Stomach smooth muscle (tissue), 2 donors: ENCODE measurements around the gene HPF1.
"Not testable (repeated sequence)": the region's sequence is repeated elsewhere in the genome, so short reads cannot be mapped to it uniquely, and the experiment has no call there.

Source experiments
- H3K27ac ChIP-seq: one replicate; pipeline ENCODE4 v1.7.0; 2013; ENCODE audit warnings: mild to moderate bottlenecking, low read length, inconsistent platforms
- H3K27me3 ChIP-seq, 2 donors: one replicate each; pipeline ENCODE4 v1.7.0; 2013; ENCODE audit warnings: low read length in 2 of 2; ENCODE audit not compliant: insufficient read depth in 2 of 2, control insufficient read depth in 1 of 2
- H3K36me3 ChIP-seq, 2 donors: one replicate each; pipeline ENCODE4 v1.7.0; 2013; ENCODE audit warnings: low read length in 2 of 2; ENCODE audit not compliant: control insufficient read depth in 2 of 2, insufficient read depth in 2 of 2
- H3K4me1 ChIP-seq: one replicate; pipeline ENCODE4 v1.7.0; 2013; ENCODE audit warnings: low read length; ENCODE audit not compliant: control insufficient read depth, insufficient read depth
- H3K4me3 ChIP-seq, 2 donors: one replicate each; pipeline ENCODE4 v1.7.0; 2013; ENCODE audit warnings: low read length in 2 of 2
- H3K9ac ChIP-seq, 2 donors: one replicate each; pipeline ENCODE4 v1.7.0; 2013; ENCODE audit warnings: low read length in 2 of 2, mild to moderate bottlenecking in 1 of 2
- H3K9me3 ChIP-seq, 2 donors: one replicate each; pipeline ENCODE4 v1.7.0; 2013; ENCODE audit warnings: low read length in 2 of 2; ENCODE audit not compliant: control insufficient read depth in 2 of 2
- donor health status: healthy.
- donor health status: Pancreatic carcinoma.

The HPF1 gene

GRCh38 chr4:169741569-169741968, 16.2 kb downstream of the HPF1 start:
- Histone ChIP-seq H3K27me3 (no peaks in the 10 kb centered on the region), H3K9me3 (no peaks in the 10 kb centered on the region), H3K36me3 (peaks cover 5 to 16% of the 10 kb centered on the region in 2 donors), H3K4me3 (no peak overlapping the region), H3K27ac (no peak overlapping the region), H3K9ac (no peak overlapping the region), H3K4me1 (no peaks in the 10 kb centered on the region)

GRCh38 chr4:169738604-169739003, 19.1 kb downstream of the HPF1 start:
- peaks cover 6 to 13% of the 10 kb centered on the region in 2 donors for H3K36me3 ChIP-seq
- H3K4me3 ChIP-seq, H3K9me3 ChIP-seq, H3K9ac ChIP-seq, H3K4me1 ChIP-seq, H3K27ac ChIP-seq, H3K27me3 ChIP-seq: not testable (repeated sequence)

GRCh38 chr4:169730564-169730963, 27.2 kb downstream of the HPF1 start:
- no peak overlapping the region for H3K9ac ChIP-seq
- H3K36me3 ChIP-seq: peaks cover 10 to 20% of the 10 kb centered on the region in 2 donors
- H3K27ac ChIP-seq: no peak overlapping the region
- no peak overlapping the region for H3K4me3 ChIP-seq
- H3K4me1 ChIP-seq: no peaks in the 10 kb centered on the region
- no peaks in the 10 kb centered on the region for H3K9me3 ChIP-seq
- no peaks in the 10 kb centered on the region for H3K27me3 ChIP-seq

- Histone ChIP-seq H3K4me1 (no peaks in the 10 kb centered on the region), H3K9me3 (no peaks in the 10 kb centered on the region), H3K9ac (no peak overlapping the region), H3K27me3 (no peaks in the 10 kb centered on the region), H3K4me3 (no peak overlapping the region), H3K36me3 (peaks cover 11 to 18% of the 10 kb centered on the region in 2 donors), H3K27ac (no peak overlapping the region)
These were observed 30.1 kb downstream of the HPF1 start for GRCh38 chr4:169727616-169728015.

- no peaks in the 10 kb centered on the region for H3K27me3 ChIP-seq
- H3K27ac ChIP-seq: no peak overlapping the region
- no peaks in the 10 kb centered on the region for H3K4me1 ChIP-seq
- no peak overlapping the region for H3K4me3 ChIP-seq
- H3K9me3 ChIP-seq: no peaks in the 10 kb centered on the region
- H3K9ac ChIP-seq: no peak overlapping the region
- H3K36me3 ChIP-seq: peaks cover 5 to 9% of the 10 kb centered on the region in 2 donors
These were observed 33.5 kb downstream of the HPF1 start for GRCh38 chr4:169724260-169724659.

GRCh38 chr4:169723207-169723965, 34.4 kb downstream of the HPF1 start:
- no peak overlapping the region for H3K4me3 ChIP-seq
- no peaks in the 10 kb centered on the region for H3K4me1 ChIP-seq
- peaks cover 5 to 8% of the 10 kb centered on the region in 2 donors for H3K36me3 ChIP-seq
- no peaks in the 10 kb centered on the region for H3K9me3 ChIP-seq
- H3K9ac ChIP-seq: no peak overlapping the region
- no peak overlapping the region for H3K27ac ChIP-seq
- H3K27me3 ChIP-seq: no peaks in the 10 kb centered on the region

- Histone ChIP-seq H3K9me3 (no peaks in the 10 kb centered on the region), H3K4me1 (no peaks in the 10 kb centered on the region), H3K27ac (no peak overlapping the region), H3K4me3 (no peak overlapping the region), H3K27me3 (no peaks in the 10 kb centered on the region), H3K36me3 (peaks cover 5 to 8% of the 10 kb centered on the region in 2 donors), H3K9ac (no peak overlapping the region)
These were observed 37.2 kb downstream of the HPF1 start for GRCh38 chr4:169720529-169720928.

- no peaks in the 10 kb centered on the region for H3K9me3 ChIP-seq
- H3K36me3 ChIP-seq: peaks cover 9 to 12% of the 10 kb centered on the region in 2 donors
- no peaks in the 10 kb centered on the region for H3K27me3 ChIP-seq
- H3K4me1 ChIP-seq: no peaks in the 10 kb centered on the region
- no peak overlapping the region for H3K27ac ChIP-seq
- no peak overlapping the region for H3K4me3 ChIP-seq
- H3K9ac ChIP-seq: no peak overlapping the region
These were observed 41.1 kb downstream of the HPF1 start for GRCh38 chr4:169716677-169717076.

GRCh38 chr4:169715826-169716225, 41.9 kb downstream of the HPF1 start:
- no peak overlapping the region for H3K4me3 ChIP-seq
- no peak overlapping the region for H3K9ac ChIP-seq
- peaks cover 9 to 12% of the 10 kb centered on the region in 2 donors for H3K36me3 ChIP-seq
- H3K27ac ChIP-seq: no peak overlapping the region
- no peaks in the 10 kb centered on the region for H3K4me1 ChIP-seq
- no peaks in the 10 kb centered on the region for H3K9me3 ChIP-seq
- no peaks in the 10 kb centered on the region for H3K27me3 ChIP-seq

- Histone ChIP-seq H3K36me3 (peaks cover 6 to 9% of the 10 kb centered on the region in 2 donors), H3K9me3 (no peaks in the 10 kb centered on the region), H3K27ac (no peak overlapping the region), H3K27me3 (no peaks in the 10 kb centered on the region), H3K9ac (no peak overlapping the region), H3K4me3 (no peak overlapping the region), H3K4me1 (no peaks in the 10 kb centered on the region)
These were observed 49.6 kb downstream of the HPF1 start for GRCh38 chr4:169707958-169708643.

- Histone ChIP-seq H3K27me3 (no peaks in the 10 kb centered on the region), H3K27ac (no peak overlapping the region), H3K4me1 (no peaks in the 10 kb centered on the region), H3K9ac (no peak overlapping the region), H3K36me3 (peaks cover 7 to 13% of the 10 kb centered on the region in 2 donors), H3K4me3 (no peak overlapping the region), H3K9me3 (no peaks in the 10 kb centered on the region)
These were observed 59.4 kb downstream of the HPF1 start for GRCh38 chr4:169698331-169698730.
